HG03196 (cell line): Measurements from ENCODE around the gene RRP36.
A peak's percentile ranks its signal among the peaks of the same experiment; 100 is the strongest.
"Not testable (repeated sequence)": the region's sequence is repeated elsewhere in the genome, so short reads cannot be mapped to it uniquely, and the experiment has no call there.

Source experiments
- ATAC-seq: cut with Tn5 transposase; IDR thresholded peaks from one replicate; pipeline ENCODE4 v1.9.1; 2021; ENCODE audit not compliant: unreplicated experiment

RRP36 gene

GRCh38 chr6:43036712-43037111 is 15.3 kb downstream of the RRP36 start:
- ATAC-seq: no peak

DNA sequence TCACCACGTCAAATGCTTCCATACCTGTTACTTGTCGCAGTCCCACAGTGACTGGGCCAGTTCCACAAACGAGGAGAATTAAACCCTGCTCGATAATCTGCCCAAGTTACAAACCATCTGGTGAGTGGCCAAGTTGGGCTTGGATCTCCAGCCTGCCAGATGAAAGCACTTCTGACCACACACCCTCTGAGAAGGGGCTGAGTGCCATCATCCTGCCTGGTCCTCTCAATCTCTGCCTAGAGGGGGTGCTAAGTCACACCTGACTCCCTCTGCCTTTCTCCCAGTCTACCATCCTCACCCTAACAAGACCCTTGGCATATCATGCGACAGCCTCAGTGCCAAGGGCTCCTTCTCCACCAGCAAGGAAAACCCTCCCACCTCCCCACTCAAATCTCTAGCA is 15.8 kb downstream of the RRP36 start:
- ATAC-seq: no peak

GRCh38 chr6:43037706-43038105 is 16.3 kb downstream of the RRP36 start:
- no peak for ATAC-seq

- ATAC-seq: no peak
Measured at GRCh38 chr6:43038727-43039126, 17.3 kb downstream of the RRP36 start.

- ATAC-seq: no peak
Measured at GRCh38 chr6:43040542-43041257, 19.3 kb downstream of the RRP36 start.

- not testable (repeated sequence) for ATAC-seq
Measured at GRCh38 chr6:43041475-43041874, 20.1 kb downstream of the RRP36 start.

- no peak for ATAC-seq
Measured at GRCh38 chr6:43043310-43043709, 21.9 kb downstream of the RRP36 start.

GRCh38 chr6:43045371-43045930 is 24.0 kb downstream of the RRP36 start:
- ATAC-seq: no peak

- no peak for ATAC-seq
Measured at GRCh38 chr6:43047998-43048397, 26.6 kb downstream of the RRP36 start.

DNA sequence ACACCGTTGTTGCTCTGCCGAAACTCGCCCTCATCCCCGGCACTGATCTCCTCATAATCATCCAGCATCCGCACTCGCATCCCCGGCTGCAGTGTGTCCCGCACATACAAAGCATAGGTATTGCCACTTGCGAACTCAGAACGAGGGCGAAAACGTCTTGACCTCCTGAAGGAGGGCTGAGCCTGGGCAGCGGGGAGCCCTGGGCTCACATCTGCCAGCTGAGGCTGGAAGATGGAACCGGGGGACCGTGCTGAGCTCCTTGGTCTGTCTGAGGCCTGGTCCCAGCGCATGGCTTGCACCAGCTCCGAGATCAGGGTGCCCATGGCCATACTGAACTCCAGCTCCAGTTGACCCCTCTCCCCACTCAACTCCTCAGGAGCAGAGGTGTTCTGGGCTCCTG is 29.6 kb downstream of the RRP36 start:
- ATAC-seq: no peak

GRCh38 chr6:43052225-43052841 is 30.9 kb downstream of the RRP36 start:
- ATAC-seq: no peak

DNA sequence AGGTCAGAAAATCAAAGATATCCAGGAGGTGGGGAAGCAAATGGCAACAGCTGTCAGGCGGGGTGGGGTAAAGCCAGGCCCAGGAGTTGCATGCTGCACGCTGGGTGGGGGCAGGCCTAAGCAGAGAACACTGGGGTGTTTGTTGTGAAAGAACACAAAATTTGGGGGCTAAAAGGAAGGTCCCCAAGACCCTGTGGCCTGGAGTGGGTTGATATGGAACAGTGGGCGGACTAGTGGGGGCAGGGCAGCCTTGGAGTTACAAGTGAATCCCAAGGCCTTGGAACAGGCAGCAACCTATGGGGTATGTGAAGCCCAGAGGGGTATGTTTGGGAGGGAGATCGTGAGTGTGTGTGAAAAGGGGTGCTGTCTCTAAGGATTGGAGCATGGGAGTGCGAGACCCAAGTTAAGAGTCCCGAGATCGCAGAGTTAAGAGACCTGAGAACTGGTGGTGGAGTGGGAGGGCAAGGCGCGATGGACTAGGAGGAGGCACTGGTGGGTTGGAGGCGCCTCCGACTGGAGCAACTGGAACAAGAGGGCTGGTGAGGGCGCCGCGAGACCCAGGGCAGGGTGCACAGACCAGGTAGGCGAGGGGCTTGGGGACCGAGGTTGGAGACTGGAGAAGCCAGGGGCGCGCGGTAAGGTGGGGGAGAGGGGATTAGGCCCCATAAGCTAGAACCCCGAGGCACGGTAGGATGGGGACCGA is 31.6 kb downstream of the RRP36 start:
- peak; percentile 22 for ATAC-seq

GRCh38 chr6:43053545-43054205 is 32.3 kb downstream of the RRP36 start, which contains the start of gene CUL7:
Gene CUL7, minus strand, starts transcription at chr6:43053851. Its CDS starts 1,063 bp downstream, at chr6:43052788.
- ATAC-seq: peak; percentile 75

DNA sequence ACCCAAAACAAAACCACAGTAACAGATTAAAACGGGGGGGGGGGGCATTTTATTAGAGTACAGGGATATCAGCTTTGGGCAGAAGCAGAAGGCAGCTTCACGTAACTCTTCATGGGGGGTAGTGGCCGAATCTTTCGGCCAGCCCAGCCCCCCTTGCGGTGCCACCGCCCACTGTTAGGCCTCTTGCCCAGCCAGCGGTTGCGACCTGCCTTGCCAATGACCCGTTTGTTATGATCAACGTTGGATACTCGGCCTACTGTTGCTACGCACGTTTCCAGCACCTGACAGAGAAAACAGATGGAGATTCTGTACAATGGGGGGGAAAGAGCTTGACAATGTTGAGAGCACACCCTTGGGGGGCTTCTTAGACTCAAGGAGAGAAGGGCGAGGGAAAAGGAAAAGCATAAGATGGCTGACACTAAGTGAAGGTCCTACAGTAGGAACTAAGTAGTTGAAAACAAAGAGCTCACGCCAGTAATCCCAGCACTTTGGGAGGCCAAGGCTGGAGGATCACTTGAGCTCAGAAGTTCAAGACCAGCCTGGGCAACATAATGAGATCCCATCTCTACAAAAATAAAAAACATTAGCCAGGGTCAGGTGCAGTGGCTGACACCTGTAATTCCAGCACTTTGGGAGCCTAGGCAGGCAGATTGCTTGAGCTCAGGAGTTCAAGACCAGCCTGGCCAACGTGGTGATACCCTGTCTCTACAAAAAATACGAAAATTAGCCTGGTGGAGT is 33.0 kb downstream of the RRP36 start:
- no peak for ATAC-seq

GRCh38 chr6:43055966-43056365 is 34.5 kb downstream of the RRP36 start:
- no peak for ATAC-seq

DNA sequence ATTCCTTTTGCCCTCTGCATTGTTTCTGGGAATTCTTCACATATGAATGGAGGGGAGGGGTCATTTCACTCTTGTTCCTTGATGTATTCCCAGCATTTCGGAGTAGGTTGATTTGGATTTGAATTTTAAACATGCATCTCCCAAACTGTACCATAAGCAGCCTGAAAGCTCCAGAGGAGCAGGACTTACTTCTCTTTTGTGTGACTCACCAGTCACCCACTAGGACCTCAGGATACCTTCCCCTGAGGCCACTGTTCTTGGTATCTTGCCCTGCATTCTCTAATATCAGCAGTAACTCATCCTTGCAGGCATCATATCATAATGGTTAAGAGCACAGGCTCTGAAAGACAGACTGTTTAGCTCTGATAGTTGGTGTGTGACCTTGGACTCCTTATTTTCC is 37.1 kb downstream of the RRP36 start:
- ATAC-seq: no peak

- peak; percentile 85 for ATAC-seq
Measured at GRCh38 chr6:43059168-43060033, 38.0 kb downstream of the RRP36 start, which contains the start of the genes KLC4 and MRPL2. Gene KLC4, plus strand, starts transcription at chr6:43059631. Its CDS starts 1,705 bp downstream, at chr6:43061336. Gene MRPL2, minus strand, starts transcription at chr6:43059434. Its CDS starts 53 bp downstream, at chr6:43059381.

GRCh38 chr6:43060034-43060754 is 38.8 kb downstream of the RRP36 start:
- ATAC-seq: no peak
